Measurements from ENCODE around the gene ZNF497.
"Not testable (repeated sequence)": the region's sequence is repeated elsewhere in the genome, so short reads cannot be mapped to it uniquely, and the experiment has no call there.

Gene ZNF497

GRCh38 chr19:58394821-58395219 lies 32.3 kb upstream of the ZNF497 start:
- DNase-seq, result no peak

- no peak for DNase-seq
Observed at GRCh38 chr19:58393725-58394033, 31.1 kb upstream of the ZNF497 start.

DNA sequence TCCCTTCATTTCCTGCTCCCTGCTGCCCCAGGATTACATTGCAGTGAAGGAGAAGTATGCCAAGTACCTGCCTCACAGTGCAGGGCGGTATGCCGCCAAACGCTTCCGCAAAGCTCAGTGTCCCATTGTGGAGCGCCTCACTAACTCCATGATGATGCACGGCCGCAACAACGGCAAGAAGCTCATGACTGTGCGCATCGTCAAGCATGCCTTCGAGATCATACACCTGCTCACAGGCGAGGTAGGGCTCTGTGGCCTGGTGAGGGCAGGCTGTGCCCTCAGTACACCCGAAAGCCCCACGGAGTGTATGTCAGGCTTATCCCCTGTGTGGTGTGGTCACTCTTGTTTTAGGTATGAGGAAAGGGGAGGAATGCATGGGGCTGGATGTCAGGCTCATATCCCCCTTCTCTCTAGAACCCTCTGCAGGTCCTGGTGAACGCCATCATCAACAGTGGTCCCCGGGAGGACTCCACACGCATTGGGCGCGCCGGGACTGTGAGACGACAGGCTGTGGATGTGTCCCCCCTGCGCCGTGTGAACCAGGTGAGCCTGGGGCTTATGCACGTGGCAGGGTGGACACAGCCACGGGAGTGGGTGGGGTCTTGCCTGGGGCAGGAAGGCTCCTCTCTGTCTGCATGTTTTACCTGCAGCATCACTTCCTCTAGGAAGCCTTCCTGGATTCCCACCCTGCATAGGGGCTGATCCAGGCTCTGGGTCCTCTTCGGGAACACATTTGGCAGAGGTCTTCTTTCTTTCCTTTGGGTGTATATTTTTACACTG lies 30.6 kb upstream of the ZNF497 start:
- no peak for DNase-seq

- no peak for DNase-seq
Observed at GRCh38 chr19:58388175-58388526, 25.6 kb upstream of the ZNF497 start.

DNA sequence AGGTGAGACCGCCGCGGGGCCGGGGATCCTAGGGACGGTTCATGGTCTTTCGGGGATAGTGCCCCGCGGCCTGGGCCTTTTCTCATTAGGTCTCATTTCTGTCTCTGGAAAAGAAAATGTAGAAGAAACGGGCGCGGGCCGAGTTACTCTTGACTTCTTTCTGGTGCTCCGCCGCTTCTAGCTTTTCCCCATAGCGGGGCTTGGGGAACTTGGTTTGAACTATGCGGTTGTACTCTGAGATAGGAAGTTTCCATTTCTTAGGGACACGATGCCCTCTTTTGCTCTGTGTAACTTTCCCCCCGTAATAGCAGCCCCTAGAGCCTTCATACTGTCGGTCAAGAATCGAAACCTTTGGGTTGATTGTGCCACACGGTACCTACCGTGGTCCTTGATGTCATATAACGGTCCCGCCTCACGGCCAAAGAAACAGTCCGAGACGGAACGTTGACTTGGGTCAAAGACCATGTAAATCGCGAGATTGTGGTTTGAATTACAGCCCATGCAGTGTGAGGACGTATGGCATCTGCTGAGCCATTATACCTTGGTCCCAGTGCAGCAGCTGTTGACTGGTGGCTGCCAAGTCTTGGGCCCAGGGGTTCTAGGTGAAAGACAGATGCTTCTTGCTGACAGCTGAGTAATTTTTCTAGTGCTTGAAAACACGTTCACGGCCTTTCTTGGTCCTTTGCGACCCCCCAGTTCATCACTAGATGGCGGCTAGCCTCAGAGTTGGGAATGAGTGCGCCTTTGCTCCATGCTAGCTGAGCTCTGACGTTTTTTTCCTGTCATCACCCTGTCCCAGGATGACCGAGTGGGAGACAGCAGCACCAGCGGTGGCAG lies 25.0 kb upstream of the ZNF497 start:
- DNase-seq, result no peak

DNA sequence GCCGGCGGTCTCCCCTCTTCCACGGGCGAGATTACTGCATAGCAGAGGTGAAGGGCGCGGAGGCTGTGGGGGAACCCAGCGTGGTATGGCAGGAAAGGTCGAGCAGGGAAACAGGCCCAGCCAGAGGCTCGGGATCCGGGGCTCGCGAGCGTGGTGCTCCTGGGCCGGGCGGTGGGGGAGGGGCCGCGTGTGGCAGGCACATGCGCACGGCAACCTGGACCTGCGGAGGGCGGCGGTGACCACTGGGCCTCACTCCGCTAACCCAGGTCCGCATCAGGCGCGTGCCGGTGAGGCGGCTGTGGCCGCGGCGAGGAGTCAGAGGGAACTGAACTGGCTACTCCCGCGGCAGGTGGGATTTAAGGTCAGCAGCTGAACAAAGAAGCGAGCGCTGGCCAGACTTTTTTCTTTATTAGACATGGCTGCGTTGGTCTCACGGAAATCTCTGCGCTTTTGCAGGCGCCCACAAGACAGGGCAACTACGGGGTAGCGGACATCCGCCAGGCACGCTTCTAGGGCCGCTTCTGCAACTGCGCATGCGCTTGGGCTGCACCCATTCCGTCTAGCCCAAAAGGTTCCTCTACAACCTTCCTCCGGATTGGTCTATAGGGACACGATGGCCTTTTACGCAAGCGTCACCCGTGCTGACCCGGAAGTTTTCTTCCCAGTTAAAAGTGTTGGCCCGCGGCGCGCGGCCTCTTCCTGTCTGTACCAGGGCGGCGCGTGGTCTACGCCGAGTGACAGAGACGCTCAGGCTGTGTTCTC lies 24.2 kb upstream of the ZNF497 start, which contains the start of gene RPS5:
Gene RPS5, plus strand, starts transcription at position 694 of the 762 bp plus-strand sequence. CDS start 869 bp downstream, outside the sequence.
- peak; percentile 99 for DNase-seq

- no peak for DNase-seq
Observed at GRCh38 chr19:58385891-58386575, 23.5 kb upstream of the ZNF497 start.

DNA sequence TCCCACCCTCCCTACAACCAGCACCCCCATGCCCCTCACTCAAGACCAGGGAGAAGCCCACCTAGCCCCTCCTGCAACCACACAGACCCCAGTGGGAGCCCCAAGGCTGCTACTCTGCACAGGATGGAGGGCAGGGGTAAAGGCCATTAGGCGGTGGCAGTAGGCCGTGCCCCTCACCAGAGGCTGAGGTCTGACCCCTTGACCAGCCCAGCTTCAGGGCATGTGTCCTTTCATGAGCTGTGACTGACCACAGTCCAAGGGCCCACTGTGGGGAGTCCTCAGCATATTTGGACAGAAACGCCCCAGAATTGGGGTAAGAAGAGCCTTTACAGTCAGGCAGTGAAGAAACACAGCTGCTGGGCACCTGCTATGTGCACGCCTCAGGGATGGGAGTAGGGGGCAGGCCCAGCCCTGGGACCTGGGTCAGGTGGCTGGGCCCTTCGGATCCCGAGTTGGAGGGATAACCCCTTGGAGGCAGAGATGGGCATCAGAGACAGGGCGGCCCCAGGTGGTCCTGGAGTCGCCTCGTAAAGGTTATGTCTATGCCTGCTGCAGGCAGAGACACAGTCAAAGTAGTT lies 22.9 kb upstream of the ZNF497 start:
- no peak for DNase-seq

DNA sequence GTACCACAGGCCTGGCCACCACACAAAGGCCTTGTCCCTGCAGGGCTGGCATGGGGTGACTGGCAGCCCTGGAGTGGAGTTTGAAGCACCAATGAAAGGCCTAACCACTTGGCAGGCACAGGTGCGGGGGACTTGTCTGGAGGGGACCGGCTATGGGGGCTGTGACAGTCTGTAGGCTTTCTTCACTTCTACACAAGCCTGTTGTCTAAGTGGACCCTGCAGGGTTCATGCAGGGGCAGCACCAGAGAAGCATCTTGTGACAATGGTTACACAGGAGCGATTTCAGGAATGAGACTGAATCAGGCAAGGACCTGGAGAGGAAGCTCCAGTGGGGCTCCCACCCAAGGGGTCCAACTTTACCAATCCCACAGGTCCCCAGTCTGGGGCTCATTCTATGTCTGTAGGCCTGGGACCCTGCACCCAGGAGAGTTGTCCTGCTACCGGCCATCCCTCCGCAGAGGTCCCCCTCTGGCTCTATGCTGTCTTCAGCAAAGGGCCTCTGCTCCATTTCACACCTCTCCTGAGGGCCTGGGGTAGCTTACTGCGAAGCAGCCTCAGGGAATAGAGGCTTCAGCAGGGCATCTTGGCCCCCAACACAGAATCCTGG lies 20.5 kb upstream of the ZNF497 start:
- DNase-seq, result no peak

- no peak for DNase-seq
Observed at GRCh38 chr19:58381460-58382212, 19.1 kb upstream of the ZNF497 start.

- peak; percentile 100 for DNase-seq
Observed at GRCh38 chr19:58380662-58381459, 18.3 kb upstream of the ZNF497 start, which contains the start of gene ZNF837. Gene ZNF837, minus strand, starts transcription at chr19:58381030. Its CDS starts 11,698 bp downstream, at chr19:58369332.

DNA sequence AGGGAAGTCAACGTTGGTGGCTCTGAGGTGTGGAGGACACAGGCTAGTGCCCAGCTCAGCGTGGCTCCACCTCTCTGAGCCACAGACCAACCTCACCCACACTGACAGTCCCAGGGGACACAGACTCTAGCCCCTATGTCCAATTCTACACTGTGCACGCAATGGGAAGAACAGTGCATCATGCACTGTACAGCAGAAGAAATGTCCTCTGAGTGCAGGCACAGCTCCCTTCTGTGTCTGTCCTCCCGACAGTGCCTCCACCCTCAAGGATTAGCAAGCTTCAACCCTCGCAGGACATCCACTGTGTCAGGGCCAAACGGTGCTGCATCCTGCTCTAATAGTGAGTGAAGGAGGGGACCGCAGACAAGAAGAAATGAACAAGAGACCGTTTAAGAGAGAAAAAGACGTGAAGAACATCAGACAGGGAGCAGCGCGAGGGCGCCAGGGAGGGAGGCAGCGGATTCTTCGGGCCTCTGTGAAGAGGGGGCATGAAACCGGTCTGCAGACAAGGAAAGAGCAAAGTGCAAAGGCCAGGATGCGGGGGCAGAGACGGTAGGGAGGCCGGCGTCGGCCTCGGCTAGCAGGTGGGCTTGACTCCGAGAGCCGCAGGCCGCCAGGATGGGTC lies 17.6 kb upstream of the ZNF497 start:
- DNase-seq, result no peak

GRCh38 chr19:58379246-58379645 lies 16.7 kb upstream of the ZNF497 start:
- DNase-seq, result no peak

DNA sequence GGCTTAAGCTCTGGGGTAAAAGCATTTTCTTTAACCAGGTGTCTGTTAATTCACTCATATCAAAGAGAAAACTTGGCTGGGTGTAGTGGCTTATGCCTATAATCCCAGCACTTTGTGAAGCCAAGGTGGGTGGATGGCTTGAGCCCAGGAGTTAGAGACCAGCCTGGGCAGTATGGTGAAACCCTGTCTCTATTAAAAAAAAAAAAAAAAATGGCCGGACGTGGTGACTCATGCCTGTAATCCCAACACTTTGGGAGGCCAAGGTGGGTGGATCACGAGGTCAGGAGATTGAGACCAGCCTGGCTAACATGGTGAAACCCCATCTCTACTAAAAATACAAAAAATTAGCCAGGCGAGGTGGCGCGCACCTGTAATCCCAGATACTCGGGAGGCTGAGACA lies 14.2 kb upstream of the ZNF497 start:
- not testable (repeated sequence) for DNase-seq

DNA sequence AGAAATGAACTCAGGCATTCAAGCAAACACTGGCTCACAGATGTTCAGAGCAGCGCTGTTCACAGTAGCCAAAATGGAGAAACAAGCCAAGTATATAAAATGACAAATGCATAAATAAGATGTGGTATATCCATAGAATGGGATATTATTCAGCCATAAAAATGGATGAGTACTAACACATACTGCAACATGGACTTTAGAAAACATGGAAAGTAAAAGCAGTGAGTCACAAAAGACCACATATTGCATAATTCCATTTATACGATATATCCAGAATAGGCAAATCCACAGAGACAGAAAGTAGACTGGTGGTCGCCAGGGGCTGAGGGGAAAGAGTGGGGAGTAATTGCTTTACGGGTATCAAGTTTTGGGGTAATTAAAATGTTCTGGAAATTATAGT lies 11.6 kb upstream of the ZNF497 start:
- DNase-seq, result no peak

DNA sequence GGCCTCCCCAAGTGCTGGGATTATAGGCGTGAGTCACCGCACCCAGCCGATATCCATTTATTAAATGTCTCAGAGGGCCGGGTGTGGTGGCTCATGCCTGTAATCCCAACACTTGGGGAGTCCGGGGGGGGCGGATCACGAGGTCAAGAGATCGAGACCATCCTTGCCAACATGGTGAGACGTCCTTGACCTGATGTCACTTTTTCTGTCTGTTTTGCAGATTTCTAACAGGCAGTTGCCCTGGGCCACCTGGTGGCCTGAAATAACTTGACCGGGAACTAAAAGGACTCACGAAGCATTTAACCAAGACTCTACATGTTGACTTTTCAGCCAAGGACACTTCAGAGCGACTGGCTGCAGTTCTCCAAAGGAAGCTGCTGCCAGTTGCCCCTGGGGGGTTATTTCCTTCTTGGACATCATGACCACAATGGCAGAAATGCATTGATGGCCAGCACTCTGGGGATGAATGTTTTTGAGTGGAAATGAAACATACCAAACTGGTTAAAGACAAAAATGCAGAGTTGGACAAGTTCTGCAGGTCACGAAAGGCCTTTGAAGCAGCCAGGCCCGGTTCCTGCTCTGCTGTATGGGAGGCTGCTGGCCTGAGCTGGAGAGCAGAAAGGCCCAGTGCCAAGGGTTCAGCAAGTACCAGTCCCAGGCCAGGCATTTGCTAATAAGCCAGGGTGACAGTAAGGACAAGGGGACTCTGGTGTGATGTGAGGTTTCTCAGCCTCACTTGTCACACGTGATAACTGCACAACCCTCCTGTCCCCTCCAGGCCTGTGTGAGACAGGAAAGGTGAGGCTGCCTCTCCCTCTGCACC lies 10.0 kb upstream of the ZNF497 start:
- no peak for DNase-seq

DNA sequence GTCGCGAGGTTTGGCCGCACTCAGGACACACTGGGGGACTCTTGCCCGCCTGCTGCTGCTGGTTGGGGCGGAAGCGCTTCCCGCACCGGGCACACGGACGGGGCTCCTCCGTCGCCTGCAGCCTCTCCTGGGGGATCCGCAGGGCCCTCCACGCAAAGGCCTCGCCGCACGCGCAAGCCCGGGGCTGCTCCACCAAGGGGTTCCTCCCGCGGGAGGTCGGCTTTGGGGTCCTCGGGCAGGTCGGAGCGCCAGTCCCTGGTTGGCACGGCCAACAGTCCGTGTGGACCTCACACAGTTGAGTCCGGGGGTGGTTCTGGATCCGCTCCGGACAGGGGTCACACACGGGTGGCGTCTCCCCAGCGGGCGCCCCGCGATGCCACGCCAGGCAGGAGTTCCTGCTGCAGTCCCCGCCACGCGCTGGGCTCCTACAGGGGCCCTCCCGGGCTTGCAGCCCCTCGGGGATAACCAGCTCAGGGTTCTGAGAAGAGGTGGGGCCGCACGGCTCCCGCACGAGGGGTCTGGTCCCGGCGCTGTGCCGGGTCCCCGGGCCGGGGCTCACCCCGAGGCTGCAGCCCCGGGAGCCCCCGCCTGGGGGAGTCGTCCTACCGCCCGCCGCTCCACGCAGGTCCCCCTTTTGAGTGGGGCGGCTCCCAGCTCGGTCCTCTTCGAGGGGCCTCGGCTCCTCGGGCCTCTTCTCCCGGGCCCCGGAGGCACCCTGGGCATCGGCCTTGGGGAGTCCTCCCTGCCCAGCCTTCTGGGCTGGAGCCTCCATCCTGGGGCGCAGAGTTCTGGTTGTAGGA lies 6.2 kb upstream of the ZNF497 start:
- DNase-seq, result no peak
